H1 (cell line): Measurements from ENCODE around the gene BAG2.

Experiments used
- ATF2 ChIP-seq: IDR thresholded peaks from 2 replicates; pipeline ENCODE4 v1.6.1; 2012; ENCODE audit warnings: low read length, inconsistent platforms
- CTCF ChIP-seq, 3 experiments: IDR thresholded peaks; 1 replicate in 2 of 3; 2 replicates in 1 of 3; pipeline versions ENCODE4 v1.5.1 to v1.6.1; 2011; ENCODE audit warnings: low read length in 3 of 3, mild to moderate bottlenecking in 3 of 3, inconsistent platforms in 2 of 3, low read depth in 1 of 3, moderate library complexity in 1 of 3; ENCODE audit not compliant: insufficient read depth in 1 of 3; ENCODE audit errors: control extremely low read depth in 1 of 3
- EP300 ChIP-seq, 2 experiments: IDR thresholded peaks; 1 replicate in 1 of 2; 2 replicates in 1 of 2; pipeline ENCODE4 v1.6.1; 2011 to 2012; ENCODE audit warnings: low read depth in 2 of 2, low read length in 2 of 2, mild to moderate bottlenecking in 2 of 2, borderline replicate concordance in 1 of 2, inconsistent platforms in 1 of 2, moderate library complexity in 1 of 2
- EZH2 ChIP-seq: fragments of 200-600 bp; sonication (generic); IDR thresholded peaks from 2 replicates; pipeline ENCODE4 v1.7.1; 2012; ENCODE audit warnings: low read depth, mild to moderate bottlenecking, moderate library complexity, low read length, inconsistent platforms; ENCODE audit not compliant: severe bottlenecking
- GTF2F1 ChIP-seq: IDR thresholded peaks from 2 replicates; pipeline ENCODE4 v1.6.1; 2012; ENCODE audit warnings: low read depth, low read length, improper control_type of control experiment, borderline replicate concordance
- JUND ChIP-seq: IDR thresholded peaks from 2 replicates; pipeline ENCODE4 v1.6.1; 2011; ENCODE audit warnings: mild to moderate bottlenecking, improper control_type of control experiment, low read length
- MAX ChIP-seq: IDR thresholded peaks from 2 replicates; pipeline ENCODE4 v1.6.1; 2012; ENCODE audit warnings: inconsistent platforms
- POLR2AphosphoS5 ChIP-seq: IDR thresholded peaks from 2 replicates; pipeline ENCODE4 v1.6.1; 2011; ENCODE audit warnings: low read depth, low read length
- TAF1 ChIP-seq: IDR thresholded peaks from 2 replicates; pipeline ENCODE4 v1.6.1; 2011; ENCODE audit warnings: mild to moderate bottlenecking, low read depth, low read length
- USF2 ChIP-seq: IDR thresholded peaks from 2 replicates; pipeline ENCODE4 v1.6.1; 2011; ENCODE audit warnings: low read length, improper control_type of control experiment
- YY1 ChIP-seq: IDR thresholded peaks from 2 replicates; pipeline ENCODE4 v1.6.1; 2011; ENCODE audit warnings: low read depth, mild to moderate bottlenecking, low read length

- peak in 1 of 3 experiments; percentile 11; a peak in 1 of 4 replicates for TF ChIP-seq CTCF (IDR thresholded peaks at IDR 0.05; ENCODE audit: control extremely low read depth in 1 of 3, insufficient read depth in 1 of 3, low read depth in 1 of 3, low read length in 3 of 3)
- no peak; the same call in 1 of the 2 replicates for TF ChIP-seq USF2
- peak; percentile 59 for TF ChIP-seq MAX
- peak; percentile 61 for TF ChIP-seq POLR2AphosphoS5
- TF ChIP-seq EP300 (IDR thresholded peaks at IDR 0.05; ENCODE audit: borderline replicate concordance in 1 of 2, low read depth in 2 of 2, low read length in 2 of 2) = peak in 1 of 2 experiments; percentile 97; a peak in 2 of 3 replicates
- TF ChIP-seq ATF2 = no peak
- peak; percentile 74 for TF ChIP-seq TAF1
- peak; percentile 0 for TF ChIP-seq EZH2
- no peak for TF ChIP-seq GTF2F1
- TF ChIP-seq YY1 = peak; percentile 84
- TF ChIP-seq JUND = peak; percentile 92
These were observed at the start of gene BAG2 for GRCh38 chr6:57172136-57173055.
